ENCODE data around the gene SENP8.

SENP8 gene

DNA sequence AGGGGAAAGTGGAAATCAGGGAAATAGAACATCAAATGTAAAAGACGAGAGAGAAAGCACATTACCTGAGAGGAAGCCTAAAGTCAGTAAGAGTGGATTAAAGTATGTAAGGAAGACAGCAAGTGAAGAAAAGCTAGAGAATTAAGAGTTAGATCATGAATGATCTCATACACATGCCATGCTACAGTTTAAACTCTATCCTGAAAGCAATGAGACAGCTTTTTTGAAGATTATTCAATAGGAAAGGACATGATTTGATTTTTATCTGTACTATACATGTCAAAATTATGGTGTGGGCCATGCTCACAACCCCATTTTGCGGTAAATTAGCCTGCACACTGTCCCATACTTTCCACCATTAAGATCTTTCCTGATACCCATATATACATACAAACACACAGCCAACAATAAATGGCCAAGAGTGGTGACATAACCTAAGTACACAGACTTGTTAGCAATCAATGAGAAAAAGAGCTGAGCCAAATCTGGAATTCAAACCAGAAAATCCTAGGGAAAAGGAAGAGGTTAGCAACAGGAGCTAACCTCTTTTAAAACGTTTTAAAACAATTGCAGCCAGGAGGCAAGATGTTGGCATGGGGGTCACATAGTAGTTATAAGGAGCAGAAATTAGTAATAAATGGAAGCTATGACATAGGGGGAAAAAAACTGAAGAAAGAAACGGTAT, 4.7 kb upstream of the SENP8 start:
- no peak for DNase-seq

DNA sequence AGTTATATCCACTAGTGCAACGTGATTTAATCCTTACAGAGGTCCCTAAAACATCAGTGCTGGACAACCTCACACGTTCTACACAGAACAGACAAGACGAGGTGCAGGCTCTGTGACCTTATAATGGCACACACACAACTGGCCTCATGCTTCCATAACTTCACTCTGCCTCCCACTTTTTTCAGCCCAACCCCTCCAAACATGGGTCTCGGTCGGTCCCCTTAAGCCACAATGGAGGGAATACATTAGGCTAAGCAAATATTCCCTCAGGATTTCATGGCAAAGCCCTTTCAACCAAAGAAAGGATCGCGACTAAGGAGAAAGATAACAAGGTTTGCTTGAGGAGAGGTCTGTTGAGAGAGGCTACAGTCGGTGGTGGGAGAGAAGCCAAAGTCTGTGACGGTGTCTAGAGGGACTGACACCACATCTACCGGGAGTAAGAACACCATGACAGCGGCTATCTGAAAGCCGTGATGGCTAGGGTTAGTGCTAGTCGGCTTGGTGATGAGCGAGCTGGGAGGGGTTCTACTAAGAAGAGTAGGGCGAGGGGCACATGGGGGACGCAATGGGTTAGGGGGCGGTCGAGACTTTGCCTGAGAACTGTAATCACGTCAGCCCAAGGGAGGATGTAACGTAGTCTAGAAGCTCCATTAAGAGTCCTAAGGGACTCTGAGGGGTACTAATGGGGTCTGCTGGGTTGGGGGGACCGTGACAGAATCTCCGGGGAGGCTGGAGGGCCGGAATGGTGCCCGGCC, 1.3 kb upstream of the SENP8 start:
- peak in 1 of 2 experiments; percentile 14 for DNase-seq

DNA sequence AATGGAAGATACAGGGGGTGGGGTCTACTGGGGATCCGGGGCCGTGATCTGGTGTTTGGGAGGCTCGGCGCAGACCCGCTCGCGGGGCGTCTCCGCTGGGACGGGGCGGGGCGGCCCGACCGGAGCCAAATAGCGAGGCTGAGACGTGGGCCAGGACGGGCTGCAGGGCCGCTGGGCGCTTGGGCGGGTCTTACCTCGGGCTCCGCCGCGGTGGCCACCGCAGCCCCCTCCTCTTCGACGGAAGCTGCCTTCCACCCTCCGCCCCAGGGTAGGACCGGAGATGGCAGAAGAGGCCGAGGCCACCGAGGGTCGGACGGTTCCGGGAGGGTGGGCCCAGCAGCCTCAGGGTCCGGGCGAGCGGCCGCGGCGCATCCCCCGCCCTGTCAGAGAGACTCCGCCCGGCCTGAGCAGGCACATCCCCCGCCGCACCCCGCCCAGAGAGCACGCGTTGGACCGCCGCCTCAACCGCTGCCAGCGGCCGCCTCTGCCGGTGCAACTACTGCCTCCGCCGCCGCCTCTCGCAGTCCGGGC, 652 bp upstream of the SENP8 start:
- DNase-seq: peak; percentile 46 to 63

DNA sequence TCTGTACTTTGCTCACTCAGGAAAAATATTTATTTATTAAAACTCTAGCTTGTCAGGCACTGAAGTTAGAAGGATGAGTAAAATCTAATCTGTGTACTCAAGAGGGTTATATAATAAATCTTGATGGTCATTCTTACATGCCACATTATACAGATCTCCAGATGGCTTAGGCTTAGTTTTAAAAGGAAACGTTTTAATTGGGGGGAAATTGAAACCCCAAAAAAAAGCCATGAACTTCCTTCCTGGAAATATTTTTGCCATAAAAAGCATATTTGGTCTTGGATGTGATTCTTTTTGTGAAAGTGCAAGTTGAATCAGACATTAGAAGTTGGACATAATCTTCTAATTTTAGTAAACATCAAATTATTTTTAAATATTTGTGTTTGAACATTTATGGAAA, 6.0 kb downstream of the SENP8 start:
- no peak for DNase-seq

- DNase-seq: no peak
These were observed 9.6 kb downstream of the SENP8 start for GRCh38 chr15:72127724-72128322.

- DNase-seq: no peak
These were observed 10.2 kb downstream of the SENP8 start for GRCh38 chr15:72128359-72128758.

- no peak for DNase-seq
These were observed 12.1 kb downstream of the SENP8 start for GRCh38 chr15:72130272-72130671.

- no peak for DNase-seq
These were observed 13.7 kb downstream of the SENP8 start for GRCh38 chr15:72131922-72132321.

DNA sequence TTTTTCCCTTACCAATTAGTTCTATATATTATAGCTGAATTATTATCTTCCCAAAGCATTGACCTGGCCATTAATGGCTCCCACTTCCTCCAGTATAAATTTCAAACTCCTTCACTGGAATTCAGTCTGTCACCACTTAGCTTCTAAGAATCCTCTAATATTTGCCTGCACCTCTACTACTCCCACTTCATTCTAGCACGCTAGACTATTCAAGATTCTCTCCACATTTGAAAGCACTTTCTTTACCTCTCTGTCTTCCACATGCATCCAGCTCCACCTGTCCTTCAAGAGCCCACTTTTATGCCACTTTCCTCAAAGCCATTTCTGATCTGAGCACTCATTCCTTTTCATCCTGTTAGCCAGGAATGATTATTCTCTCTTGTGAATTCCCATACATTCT, 15.0 kb downstream of the SENP8 start:
- no peak for DNase-seq

DNA sequence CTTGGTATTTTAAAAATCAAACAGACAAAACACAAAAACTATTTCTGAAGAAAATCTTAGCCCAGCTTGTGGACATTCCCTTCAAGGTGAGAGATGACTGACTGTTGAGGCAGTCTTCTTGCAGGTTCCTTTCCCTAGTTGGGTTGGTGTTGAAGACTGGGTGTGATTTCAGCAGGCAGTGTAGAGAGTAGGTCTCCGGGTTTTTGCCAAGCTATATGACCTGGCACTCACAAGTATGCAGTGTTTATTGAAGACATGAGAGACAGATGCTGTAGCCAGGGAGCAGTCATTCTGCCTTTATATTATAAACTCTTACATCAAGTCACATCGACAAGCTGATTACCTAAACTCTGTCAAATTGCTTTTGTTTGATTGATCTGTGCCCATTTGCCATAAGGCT, 17.5 kb downstream of the SENP8 start:
- DNase-seq: no peak

DNA sequence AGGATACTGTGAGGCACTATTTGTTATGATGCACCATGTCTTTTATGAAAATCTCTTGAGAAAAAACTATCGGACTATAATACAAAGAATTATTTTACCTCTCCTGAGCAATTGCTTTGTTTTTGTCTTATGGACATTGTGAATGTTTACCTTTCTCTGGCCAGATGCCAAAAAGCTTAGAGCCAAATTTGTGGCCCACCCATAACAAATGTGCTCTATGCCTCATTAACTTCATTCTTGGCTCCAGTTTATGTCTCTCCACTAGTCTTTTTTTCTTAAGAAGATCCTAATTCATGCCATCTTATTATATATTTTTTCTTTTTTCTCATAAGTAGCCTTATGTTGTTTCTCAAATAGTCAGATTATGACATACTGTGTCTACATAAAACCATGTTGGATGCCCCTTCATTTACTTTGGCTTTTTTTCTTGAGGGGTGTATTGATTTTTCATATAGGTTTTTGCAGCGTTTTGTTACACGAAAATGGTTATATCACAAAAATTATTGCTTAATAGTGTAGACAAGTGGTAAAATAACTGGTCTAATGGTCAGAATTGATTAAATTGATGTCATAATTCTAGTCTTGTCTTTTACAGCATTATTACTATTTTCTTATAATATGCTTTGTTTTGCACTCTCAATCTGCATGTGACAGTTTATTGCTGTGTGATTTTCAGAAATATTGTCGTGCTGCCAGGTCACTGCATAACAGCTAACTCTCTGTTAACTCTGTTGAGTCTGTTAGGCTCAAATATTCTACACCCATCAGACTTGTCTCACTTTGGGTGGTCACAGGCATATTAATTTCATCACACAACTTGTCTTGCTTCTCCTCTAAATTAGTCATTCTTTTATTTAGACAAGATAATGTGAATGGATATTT, 18.2 kb downstream of the SENP8 start:
- no peak for DNase-seq

DNA sequence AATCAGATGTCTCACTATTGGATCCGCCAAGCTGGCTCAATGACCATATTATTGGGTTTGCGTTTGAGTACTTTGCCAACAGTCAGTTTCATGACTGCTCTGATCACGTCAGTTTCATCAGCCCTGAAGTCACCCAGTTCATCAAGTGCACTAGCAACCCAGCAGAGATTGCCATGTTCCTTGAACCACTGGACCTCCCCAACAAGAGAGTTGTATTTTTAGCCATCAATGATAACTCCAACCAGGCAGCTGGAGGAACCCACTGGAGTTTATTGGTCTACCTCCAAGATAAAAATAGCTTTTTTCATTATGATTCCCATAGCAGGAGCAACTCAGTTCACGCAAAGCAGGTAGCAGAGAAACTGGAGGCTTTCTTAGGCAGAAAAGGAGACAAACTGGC, 21.5 kb downstream of the SENP8 start:
- DNase-seq: no peak

- DNase-seq: no peak
These were observed 21.9 kb downstream of the SENP8 start for GRCh38 chr15:72140088-72140487.

GRCh38 chr15:72141171-72142084, 23.2 kb downstream of the SENP8 start:
- DNase-seq: no peak

DNA sequence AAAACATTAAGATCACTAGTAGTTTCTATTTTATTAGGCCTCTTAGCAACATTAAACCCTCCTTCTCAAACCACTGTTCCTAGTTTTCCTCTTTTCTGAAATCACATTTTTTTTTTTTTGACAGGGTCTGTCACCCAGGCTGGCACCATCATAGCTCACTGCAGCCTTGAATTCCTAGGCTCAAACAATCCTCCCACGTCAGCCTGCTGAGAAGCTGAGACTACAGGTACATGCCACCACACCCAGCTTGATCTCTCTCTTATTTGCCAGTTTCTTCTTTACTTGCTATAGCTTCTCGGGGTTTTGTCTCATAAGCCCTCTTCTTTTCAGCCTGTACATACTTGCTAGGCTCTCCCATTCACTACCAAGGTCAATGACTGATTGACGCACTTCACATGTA, 28.0 kb downstream of the SENP8 start:
- no peak for DNase-seq

DNA sequence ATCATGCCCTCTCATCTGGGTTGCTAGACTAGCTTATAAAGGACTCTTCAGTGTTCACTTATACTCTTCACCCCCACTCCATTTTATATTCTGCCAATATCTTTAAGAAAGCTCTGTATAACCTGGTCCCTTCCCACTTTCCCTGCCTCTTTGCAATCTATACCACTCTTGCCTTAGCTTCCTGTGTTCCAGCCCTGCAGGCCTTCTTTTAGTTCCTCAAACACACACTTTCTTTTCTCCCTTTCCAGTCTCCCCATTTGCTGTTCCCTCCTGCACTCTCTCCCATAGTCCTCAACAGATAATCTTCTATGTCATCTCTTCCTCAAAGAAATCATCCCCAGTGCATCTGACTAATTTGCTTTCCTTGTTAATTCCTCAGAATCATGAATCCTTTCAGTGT, 28.7 kb downstream of the SENP8 start:
- DNase-seq: no peak

GRCh38 chr15:72147418-72147817, 29.2 kb downstream of the SENP8 start:
- no peak for DNase-seq

- DNase-seq: no peak
These were observed 35.2 kb downstream of the SENP8 start for GRCh38 chr15:72153269-72154000.

DNA sequence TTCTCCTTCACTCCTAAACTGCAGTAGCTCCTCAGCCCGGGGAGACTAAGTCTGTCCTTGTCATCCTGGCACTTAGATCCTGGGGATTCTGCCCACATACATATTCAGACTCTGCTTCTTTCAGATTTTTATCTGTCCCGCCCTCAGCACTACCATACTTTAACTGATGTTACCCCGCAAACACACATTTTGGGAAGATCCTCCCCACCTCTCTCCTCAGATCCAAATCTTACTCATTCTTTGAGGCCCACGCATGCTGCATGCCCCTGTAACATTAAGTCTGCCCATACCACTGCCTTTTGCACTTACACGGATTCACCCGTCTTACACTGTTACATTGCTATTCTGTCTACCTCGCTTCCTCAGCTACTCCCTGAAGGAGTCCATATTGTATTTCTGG, 36.1 kb downstream of the SENP8 start:
- DNase-seq: no peak

- DNase-seq: no peak
These were observed 36.9 kb downstream of the SENP8 start for GRCh38 chr15:72155003-72155621.

Measured in stimulated activated CD4-positive, alpha-beta T cell treated with anti-CD3 and anti-CD28 coated beads, Interleukin-4, amount 100 ng/mL, for 4 hours (primary cell).